Stimulated activated CD4-positive, alpha-beta T cell treated with anti-CD3 and anti-CD28 coated beads, Interleukin-2, amount 100 ng/mL, for 4 hours (primary cell): Measurements from ENCODE around the gene INAFM1.
"Not testable (repeated sequence)": the region's sequence is repeated elsewhere in the genome, so short reads cannot be mapped to it uniquely, and the experiment has no call there.

ENCODE experiments used
- DNase-seq: peaks from one replicate; pipeline ENCODE4 v3.0.0-alpha.2; 2020; ENCODE audit warnings: low read depth

INAFM1 gene

GRCh38 chr19:47240996-47241918, 33.4 kb upstream of the INAFM1 start:
- DNase-seq: peak; percentile 89

GRCh38 chr19:47241919-47242577, 32.6 kb upstream of the INAFM1 start:
- DNase-seq: no peak

GRCh38 chr19:47243364-47243775, 31.3 kb upstream of the INAFM1 start:
- DNase-seq: no peak

GRCh38 chr19:47243776-47244547, 30.7 kb upstream of the INAFM1 start:
- DNase-seq: peak; percentile 86

- DNase-seq: peak; percentile 67
Measured at GRCh38 chr19:47247308-47247990, 27.2 kb upstream of the INAFM1 start.

- DNase-seq: not testable (repeated sequence)
Measured at GRCh38 chr19:47253016-47253415, 21.7 kb upstream of the INAFM1 start.

DNA sequence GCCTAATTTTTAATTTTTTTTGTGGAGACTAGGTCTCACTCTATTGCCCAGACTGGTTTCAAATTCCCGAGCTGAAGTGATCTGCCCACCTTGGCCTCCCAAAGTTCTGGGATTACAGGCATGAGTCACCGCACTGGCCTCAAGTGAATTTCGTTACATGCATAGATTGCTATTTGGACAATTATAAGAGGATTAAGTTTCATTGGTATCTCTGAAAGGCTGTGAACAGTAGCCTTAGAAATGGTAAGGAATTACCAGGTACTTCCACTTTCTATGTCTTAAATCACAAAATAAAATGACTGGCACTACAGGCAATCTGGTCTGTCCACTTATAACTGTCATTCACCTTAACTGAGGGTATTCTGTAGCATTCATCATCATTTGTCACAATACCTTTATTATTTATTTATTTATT, 21.2 kb upstream of the INAFM1 start:
- DNase-seq: no peak

GRCh38 chr19:47253970-47254369, 20.7 kb upstream of the INAFM1 start:
- DNase-seq: no peak

DNA sequence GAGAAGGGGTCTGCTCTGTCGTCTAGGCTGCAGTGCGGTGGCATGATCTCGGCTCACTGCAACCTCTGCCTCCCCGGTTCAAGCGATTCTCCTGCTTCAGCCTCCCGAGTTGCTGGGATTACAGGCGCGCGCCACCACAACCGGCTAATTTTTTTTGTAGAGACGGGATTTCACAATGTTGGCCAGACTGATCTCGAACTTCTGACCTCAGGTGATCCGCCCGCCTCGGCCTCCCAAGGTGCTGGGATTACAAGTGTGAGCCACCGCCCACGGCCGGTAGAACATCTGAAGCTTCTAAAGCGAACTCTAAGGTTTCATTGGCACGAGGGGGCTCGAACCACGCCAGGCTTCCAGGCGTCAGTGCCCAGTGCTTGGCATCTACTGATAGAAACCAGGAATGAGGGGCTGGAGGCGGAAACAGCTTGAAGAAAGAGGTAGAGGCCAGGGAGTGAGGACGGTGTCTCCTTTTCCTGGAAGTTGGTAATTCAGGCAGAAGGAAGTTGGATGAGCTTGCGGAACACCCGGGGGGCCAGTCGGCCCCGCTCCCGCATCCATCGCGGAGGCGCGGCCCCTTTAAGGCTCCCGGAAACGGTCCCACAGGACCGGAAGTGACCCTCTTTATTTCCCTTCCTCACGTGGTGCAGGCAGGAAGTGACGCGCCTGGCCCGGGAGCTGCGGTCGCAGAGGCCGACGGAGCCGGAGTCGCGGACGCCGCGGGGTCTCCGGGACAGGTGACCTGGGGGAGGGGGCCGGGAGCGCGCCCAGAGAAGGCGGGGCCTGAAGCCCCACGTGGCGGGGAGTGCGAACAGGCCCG, 18.6 kb upstream of the INAFM1 start, which contains the start of gene CCDC9:
Gene CCDC9 (plus strand): TSS at position 647 of the 814 bp plus-strand sequence. CDS start 1,876 bp downstream, outside the sequence.
- no peak for DNase-seq

- peak; percentile 100 for DNase-seq
Measured at GRCh38 chr19:47256693-47257410, 17.8 kb upstream of the INAFM1 start.

DNA sequence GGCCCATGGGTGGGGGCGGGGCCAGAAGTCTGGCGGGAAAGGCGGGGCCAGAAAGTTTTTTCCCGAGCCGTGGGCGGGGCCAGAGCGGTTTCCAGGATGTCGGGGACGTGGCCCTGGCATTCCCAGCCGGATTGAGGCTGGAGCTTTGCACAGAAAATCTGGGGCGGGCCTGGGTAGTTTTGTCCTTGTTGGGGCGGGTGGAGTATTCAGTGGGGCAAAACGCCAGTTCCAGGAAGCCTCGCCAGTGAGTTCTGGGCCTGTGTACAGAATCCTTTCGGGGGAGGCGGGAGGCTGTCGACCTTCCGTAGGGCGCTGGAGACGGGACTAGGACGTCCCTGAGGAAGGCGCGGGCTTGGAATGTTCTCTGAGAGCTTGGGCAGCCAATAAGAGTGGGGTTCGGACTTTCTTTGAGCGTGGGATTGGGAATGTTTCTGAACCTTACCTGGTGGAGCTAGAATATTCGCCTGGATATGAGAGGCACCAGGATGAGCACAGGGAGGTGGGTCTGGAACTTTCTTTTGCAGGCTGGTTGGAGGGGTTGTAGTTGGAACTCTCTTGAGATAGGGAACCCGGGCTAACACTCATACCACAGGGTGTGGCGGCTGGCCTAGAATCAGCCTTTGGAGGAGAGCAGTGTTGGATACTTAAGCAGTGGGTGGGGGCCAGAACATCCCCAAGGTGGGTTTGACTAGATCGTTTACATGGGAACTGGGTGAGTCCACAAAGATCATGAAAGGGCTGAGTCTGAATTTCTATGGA, 17.1 kb upstream of the INAFM1 start:
- DNase-seq: no peak

DNA sequence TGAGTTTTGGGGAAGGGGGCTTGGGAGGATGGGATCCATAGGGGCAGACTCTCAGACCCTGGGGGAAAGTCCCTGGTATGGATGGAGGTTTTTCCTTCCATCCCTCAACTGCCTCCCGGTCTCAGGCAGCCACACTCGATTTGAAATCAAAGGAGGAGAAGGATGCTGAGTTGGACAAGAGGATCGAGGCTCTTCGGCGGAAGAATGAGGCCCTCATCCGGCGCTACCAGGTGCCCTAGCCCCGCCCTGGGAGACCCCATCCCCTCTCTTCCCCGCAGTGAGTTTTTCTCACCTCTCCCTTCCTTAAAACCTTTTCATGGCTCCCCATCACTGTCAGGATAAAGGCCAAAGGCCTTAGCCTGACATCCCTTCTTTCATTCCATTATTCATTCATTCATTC, 16.3 kb upstream of the INAFM1 start:
- no peak for DNase-seq

GRCh38 chr19:47258895-47259555, 15.7 kb upstream of the INAFM1 start:
- no peak for DNase-seq

DNA sequence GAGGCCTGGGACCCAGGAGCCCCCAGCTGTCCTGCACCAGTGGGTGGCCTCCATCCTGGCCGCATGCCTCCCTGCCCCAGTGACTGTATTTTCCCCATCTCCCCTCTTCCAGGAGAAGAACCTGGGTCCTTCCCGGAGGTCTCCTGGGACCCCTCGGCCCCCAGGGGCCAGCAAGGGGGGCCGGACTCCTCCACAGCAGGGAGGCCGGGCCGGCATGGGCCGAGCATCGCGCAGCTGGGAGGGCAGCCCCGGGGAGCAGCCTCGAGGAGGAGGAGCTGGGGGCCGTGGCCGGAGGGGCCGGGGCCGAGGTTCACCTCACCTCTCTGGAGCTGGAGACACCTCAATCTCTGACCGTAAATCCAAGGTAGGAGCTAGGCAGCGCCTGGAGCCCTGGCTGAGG, 14.2 kb upstream of the INAFM1 start:
- no peak for DNase-seq

- DNase-seq: not testable (repeated sequence)
Measured at GRCh38 chr19:47261946-47262793, 12.5 kb upstream of the INAFM1 start.

DNA sequence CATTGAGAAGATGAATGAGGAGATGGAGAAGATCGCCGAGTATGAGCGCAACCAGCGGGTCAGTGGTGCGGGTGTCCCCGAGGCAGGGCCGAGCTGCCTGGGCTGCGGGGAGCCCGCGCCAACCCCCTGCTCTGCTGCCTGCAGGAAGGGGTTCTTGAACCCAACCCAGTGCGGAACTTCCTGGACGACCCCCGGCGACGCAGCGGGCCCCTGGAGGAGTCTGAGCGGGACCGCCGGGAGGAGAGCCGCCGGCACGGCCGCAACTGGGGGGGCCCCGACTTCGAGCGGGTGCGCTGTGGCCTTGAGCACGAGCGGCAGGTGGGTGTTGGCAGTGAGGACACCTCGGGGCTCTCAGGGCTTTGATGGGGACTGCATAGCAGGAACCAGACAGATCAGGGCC, 10.1 kb upstream of the INAFM1 start:
- DNase-seq: no peak

DNA sequence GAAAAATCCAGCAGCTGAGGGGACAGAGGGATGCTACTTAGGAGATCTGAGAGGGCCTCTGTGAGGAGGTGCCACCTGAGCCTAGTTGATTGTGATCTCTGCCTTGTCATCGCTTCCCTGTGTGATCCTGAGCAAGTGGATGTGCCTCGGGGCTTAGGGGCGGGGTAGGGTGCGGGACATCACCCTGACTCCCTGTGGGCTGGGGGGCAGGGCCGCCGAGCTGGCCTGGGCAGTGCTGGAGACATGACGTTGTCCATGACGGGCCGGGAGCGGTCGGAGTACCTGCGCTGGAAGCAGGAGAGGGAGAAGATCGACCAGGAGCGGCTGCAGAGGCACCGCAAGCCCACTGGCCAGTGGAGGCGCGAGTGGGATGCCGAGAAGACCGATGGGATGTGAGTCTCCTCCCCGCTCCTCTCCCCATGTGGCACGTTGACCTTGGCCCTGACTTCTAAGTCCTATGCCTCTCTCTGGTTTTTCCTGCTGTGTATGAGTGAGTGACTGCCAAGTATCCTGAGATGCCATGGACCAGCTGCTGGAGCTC, 8.2 kb upstream of the INAFM1 start:
- no peak for DNase-seq

- DNase-seq: no peak
Measured at GRCh38 chr19:47267350-47267759, 7.3 kb upstream of the INAFM1 start.
